ENCODE data around the gene CKAP2L. TPM values are rescaled to one million over a fixed set of nuclear protein-coding genes. Genes with fewer than 3 reads are reported as not detected.

CKAP2L gene
- total RNA-seq, 1 experiment from 2014 or later: 42.5 TPM

DNA sequence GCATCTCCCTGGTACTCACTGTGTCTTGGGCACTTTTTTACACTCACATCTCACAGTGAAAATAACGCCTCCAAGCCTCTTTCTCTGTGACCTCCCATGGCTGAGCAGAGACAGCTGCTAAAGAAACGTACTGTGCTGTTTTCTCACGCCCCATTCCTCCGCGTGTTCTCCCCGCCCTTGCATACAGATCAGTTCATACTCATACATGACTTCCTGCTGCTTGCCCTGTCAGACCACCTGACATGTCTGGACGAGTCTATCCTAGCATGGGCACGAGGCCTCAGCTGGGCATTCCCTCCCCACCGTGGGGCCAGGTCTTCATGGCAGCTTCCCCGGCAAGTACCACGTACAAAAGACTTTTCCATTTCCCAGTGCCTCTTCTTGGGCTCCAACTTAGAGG, 41.1 kb upstream of the CKAP2L start:
- Mint-ChIP-seq H3K4me3 (ENCODE audit: low read depth, unreplicated experiment) (no peak overlapping the region), H3K27ac (ENCODE audit: unreplicated experiment) (peak overlapping the region; percentile 78), H3K36me3 (ENCODE audit: insufficient read depth, unreplicated experiment) (peaks cover 20% of the 10 kb centered on the region), H3K9me3 (ENCODE audit: low read depth, unreplicated experiment) (peaks cover 15% of the 10 kb centered on the region), H3K4me1 (ENCODE audit: low read depth, unreplicated experiment) (peaks cover 64% of the 10 kb centered on the region), H3K27me3 (ENCODE audit: unreplicated experiment) (no peaks in the 10 kb centered on the region)
- no TSS peak for BruUV-seq (replicated peaks)
- DNase-seq: no peak
- TF ChIP-seq, protein P1, sequence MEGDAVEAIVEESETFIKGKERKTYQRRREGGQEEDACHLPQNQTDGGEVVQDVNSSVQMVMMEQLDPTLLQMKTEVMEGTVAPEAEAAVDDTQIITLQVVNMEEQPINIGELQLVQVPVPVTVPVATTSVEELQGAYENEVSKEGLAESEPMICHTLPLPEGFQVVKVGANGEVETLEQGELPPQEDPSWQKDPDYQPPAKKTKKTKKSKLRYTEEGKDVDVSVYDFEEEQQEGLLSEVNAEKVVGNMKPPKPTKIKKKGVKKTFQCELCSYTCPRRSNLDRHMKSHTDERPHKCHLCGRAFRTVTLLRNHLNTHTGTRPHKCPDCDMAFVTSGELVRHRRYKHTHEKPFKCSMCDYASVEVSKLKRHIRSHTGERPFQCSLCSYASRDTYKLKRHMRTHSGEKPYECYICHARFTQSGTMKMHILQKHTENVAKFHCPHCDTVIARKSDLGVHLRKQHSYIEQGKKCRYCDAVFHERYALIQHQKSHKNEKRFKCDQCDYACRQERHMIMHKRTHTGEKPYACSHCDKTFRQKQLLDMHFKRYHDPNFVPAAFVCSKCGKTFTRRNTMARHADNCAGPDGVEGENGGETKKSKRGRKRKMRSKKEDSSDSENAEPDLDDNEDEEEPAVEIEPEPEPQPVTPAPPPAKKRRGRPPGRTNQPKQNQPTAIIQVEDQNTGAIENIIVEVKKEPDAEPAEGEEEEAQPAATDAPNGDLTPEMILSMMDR (IDR thresholded peaks at IDR 0.05; ENCODE audit: unreplicated experiment): no peak
- intact Hi-C loops (cut with micrococcal nuclease; ENCODE audit: unreplicated experiment): no loop called here
- CTCF ChIA-PET: no interaction called here

DNA sequence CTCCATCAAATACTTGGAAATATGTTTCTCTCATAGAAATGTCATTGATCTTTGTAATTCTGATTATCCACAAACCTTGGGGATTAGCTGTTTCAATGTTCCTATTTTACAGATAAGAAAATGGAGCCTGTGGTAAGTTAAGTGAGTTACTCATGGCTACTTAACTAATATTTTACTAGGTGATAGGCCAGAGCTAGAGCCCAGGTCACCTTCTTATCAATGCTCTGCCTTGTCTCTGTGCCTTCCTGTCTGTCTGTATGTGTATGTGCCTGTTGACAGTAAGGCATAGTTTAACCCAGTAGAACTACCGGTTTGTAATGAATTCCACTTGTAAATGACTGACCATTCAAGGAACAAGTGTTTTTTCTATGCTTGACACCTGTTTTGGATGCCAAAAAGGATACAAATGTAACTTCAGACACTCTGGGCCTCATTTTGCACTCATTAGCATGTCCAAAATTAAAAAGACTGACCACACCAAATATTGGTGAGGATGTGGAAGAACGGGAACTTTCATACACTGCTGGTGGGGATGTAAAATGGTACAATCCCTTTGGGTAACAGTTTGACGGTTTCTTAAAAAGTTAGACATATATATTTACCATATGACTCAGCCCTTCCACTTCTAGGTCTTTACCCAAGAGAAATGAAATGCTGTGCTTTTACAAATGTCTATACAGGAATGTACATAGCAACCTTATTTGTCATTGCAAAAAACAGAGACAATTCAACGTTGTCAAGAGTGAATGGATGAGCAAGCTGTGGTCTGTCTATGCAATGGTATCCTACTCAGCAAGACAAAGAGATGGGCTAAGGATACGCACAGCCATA, 39.5 kb upstream of the CKAP2L start:
- CTCF ChIA-PET: interaction anchor here (0.6 to 0.9 kb wide), 3 partner anchors 46 to 360 kb away, joined by 3 to 4 read pairs (median 4); no protein-coding TSS in a partner anchor
- H3K27ac Mint-ChIP-seq (ENCODE audit: unreplicated experiment): peak overlapping the region; percentile 95
- peak; percentile 53 for DNase-seq

DNA sequence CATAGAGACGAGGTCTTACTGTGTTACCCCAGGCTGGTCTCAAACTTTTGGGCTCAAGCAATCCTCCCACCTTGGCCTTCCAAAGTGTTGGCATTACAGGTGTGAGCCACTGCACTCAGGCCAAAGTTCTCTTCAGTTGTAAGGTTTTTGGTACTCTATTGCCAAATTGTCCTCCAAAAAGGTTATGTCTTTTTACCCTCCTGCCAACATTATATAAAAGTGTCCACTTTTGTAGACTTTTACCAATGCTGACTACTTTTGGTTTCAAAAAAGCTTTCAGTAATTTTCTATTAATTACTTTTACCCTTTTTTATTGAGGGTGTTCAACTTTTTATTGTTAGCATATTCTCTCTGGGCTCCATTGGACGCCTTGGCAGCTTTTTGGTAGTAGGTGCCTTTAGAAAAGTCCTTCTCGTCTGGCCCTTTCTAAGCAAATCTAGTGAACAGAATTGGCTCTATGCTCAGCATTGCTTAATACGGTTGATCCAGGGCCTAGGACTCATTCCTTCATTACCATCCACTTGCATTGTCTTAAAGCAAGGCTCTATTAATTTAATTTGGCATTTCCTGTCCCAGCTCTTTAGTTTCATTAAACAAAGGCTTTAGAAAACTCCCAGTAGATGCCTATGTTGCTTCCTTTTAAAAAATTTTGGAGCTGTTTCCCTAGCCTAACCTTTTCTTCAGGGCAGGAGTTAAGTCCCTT, 36.6 kb upstream of the CKAP2L start:
- TF ChIP-seq, protein P1 (IDR thresholded peaks at IDR 0.05; ENCODE audit: unreplicated experiment): no peak
- CTCF ChIA-PET: no interaction called here
- BruUV-seq (replicated peaks): no TSS peak
- Mint-ChIP-seq H3K27me3 (ENCODE audit: unreplicated experiment) (no peaks in the 10 kb centered on the region), H3K4me3 (ENCODE audit: low read depth, unreplicated experiment) (no peak overlapping the region), H3K36me3 (ENCODE audit: insufficient read depth, unreplicated experiment) (peaks cover 25% of the 10 kb centered on the region), H3K9me3 (ENCODE audit: low read depth, unreplicated experiment) (peaks cover 9% of the 10 kb centered on the region), H3K4me1 (ENCODE audit: low read depth, unreplicated experiment) (peaks cover 69% of the 10 kb centered on the region), H3K27ac (ENCODE audit: unreplicated experiment) (peak overlapping the region; percentile 53)
- no peak for DNase-seq
- intact Hi-C loops (cut with micrococcal nuclease; ENCODE audit: unreplicated experiment): no loop called here

More for the DNA sequence above, 39.5 kb upstream of the CKAP2L start:
- no peak overlapping the region for H3K4me3 Mint-ChIP-seq (ENCODE audit: low read depth, unreplicated experiment)
- intact Hi-C loops (cut with micrococcal nuclease; ENCODE audit: unreplicated experiment): loop anchor here (1.0 kb wide), 2 partner anchors 8 to 10 kb away; no protein-coding TSS in a partner anchor
- H3K9me3 Mint-ChIP-seq (ENCODE audit: low read depth, unreplicated experiment): peaks cover 14% of the 10 kb centered on the region
- peaks cover 20% of the 10 kb centered on the region for H3K36me3 Mint-ChIP-seq (ENCODE audit: insufficient read depth, unreplicated experiment)
- peaks cover 65% of the 10 kb centered on the region for H3K4me1 Mint-ChIP-seq (ENCODE audit: low read depth, unreplicated experiment)
- no TSS peak for BruUV-seq (replicated peaks)
- TF ChIP-seq, protein P1 (IDR thresholded peaks at IDR 0.05; ENCODE audit: unreplicated experiment): no peak
- H3K27me3 Mint-ChIP-seq (ENCODE audit: unreplicated experiment): no peaks in the 10 kb centered on the region

DNA sequence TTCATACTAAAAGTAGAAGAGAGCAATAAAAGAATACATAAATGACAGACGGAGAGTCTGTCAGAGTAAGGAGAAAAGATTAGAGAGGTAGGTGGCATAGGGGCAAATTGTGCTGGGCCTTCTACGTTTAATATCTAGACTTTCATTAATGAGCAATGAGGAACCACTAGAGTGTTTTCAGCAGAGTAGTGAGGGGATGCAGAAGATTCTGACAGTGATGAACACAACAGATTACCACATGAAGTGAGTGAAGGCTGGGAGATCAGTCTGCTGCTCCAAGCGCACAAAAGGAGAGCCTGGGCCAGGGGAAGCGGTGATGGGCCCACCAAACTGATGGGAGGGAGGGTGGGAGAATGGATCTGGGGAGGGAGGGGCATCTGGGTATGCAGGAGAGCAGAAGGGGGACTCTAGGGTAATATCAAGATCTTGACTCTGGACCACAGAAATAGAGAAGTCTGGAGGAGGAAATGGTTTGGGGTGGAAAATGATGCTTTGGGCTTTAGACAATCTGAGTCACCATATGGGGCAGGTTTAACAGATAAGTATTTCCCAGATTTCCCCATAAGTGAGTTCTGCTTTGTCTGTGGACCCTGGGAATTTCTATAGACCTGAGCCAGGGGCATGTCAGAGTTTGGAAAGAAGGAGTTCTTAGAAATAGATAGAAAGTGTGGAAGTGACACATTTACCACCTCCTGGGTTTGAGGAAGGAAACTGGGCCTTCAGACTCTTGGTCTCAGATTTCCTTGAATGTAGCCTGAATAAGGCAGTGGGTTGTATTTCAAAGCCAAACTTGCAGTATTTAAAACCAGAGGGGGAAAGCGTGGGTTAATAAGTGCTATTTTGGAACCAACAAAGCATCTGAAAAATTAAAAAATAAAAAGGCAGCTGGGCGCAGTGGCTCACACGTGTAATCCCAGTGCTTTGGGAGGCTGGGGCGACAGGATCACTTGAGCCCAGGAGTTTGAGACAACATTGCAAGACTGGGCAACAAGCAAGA, 34.9 kb upstream of the CKAP2L start:
- TF ChIP-seq, protein P1 (IDR thresholded peaks at IDR 0.05; ENCODE audit: unreplicated experiment): no peak
- Mint-ChIP-seq H3K4me3 (ENCODE audit: low read depth, unreplicated experiment) (no peak overlapping the region), H3K4me1 (ENCODE audit: low read depth, unreplicated experiment) (peaks cover 74% of the 10 kb centered on the region), H3K27me3 (ENCODE audit: unreplicated experiment) (no peaks in the 10 kb centered on the region), H3K9me3 (ENCODE audit: low read depth, unreplicated experiment) (peaks cover 11% of the 10 kb centered on the region), H3K27ac (ENCODE audit: unreplicated experiment) (peak overlapping the region; percentile 37), H3K36me3 (ENCODE audit: insufficient read depth, unreplicated experiment) (peaks cover 28% of the 10 kb centered on the region)
- DNase-seq: no peak
- CTCF ChIA-PET: no interaction called here
- no TSS peak for BruUV-seq (replicated peaks)
- intact Hi-C loops (cut with micrococcal nuclease; ENCODE audit: unreplicated experiment): no loop called here
